Stimulated activated CD4-positive, alpha-beta T cell treated with anti-CD3 and anti-CD28 coated beads, TNF-alpha, amount 100 ng/mL, for 1 hour (primary cell): ENCODE data around the gene TBX6.

Experiments
- DNase-seq, 3 donors: peaks; one replicate each; pipeline ENCODE4 v3.0.0-alpha.2; 2020; ENCODE audit warnings: low read depth in 3 of 3, low spot score in 1 of 3

TBX6 gene

DNA sequence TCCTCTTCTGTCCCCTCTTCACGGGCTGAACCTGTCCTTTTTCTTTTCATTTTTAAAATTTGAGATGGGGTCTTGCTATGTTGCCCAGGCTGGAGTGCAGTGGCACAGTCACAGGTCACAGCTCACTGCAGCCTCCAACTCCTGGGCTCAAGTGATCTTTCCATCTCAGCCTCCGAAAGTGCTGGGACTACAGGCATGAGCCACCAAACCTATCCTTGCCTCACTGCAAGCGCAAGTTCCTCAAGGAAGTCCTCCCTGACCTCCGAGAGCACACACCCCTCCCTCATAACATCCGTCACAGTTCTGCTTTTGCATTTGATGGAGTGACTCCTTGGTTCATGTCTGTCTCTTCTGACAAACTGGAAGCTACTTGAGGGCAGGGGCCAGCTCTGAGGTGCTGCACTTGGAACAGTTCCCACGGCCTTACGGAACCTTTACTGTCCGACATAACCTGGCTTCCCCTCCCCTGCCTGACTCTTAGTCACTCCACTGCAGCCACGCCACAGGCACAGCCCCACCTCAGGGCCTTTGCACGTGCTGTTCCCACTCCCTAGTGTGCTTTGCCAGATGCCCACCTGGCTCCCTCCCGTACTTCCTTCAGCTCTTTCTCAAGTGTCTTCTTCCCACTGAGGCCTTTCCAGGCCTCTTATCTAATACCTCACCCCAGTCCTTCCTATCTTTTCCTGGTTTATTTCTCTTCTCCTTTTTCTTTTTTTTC lies 4.4 kb downstream of the TBX6 start:
- DNase-seq, result no peak

DNA sequence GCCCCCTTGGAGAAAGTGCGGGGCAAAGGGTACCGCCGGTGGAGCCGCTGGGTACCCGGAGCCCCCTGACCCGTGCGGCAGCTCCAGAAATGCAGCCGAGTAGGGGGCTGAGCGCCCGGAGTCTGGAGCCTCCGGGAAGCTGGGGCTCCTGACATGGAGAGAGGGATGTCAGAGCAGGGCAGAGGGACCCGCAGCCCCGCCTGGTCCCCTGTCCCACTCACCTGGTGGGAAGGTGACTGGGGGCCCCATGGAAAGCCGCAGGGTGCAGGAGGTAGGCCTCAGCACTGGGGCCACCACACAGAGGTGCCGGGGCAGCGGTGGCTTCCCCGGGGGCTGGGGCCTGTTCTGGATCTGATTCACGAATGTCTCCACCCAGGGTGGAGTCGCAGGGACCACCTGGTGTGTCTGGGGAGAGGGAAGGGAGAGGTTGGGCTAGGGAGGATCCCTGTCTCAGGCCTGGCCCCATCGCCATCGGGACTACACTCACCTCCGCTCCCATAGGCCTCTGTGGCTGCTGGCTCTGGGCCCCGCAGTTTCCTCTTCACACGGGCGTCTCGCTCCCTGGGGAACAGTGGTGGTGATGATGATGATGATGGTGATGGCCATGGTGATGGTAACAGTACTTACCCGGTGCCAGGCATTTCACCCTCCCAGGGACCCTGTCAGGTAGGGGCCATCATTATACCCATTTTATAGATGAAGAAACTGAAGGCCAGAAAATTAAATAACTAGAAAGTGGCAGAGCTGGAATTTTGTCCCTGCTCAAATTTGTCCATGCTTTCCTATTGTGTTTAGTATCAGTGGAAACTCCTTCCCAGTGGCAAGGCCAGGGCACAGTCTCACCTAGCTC lies 5.2 kb downstream of the TBX6 start:
- DNase-seq, result no peak

DNA sequence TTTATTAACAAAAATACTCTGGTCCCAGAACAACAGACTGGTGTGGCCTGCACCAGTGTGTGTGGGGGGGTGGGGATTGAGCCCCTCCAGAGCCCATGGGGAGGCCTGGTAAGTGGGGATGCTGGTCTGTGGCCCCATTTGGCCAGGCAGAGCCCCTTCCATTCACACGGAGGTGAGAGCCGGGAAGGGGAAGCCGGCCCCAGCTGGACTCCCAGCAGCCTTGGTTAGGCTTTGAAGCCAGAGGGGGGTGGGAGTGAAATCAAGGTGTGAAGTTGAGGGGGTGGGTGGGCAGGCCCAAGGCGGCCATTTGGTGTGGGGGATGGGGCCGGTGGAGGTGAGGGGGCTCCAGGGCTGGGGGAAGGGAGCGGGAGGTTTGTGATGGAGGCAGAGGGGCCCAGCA lies 5.9 kb downstream of the TBX6 start:
- no peak for DNase-seq

DNA sequence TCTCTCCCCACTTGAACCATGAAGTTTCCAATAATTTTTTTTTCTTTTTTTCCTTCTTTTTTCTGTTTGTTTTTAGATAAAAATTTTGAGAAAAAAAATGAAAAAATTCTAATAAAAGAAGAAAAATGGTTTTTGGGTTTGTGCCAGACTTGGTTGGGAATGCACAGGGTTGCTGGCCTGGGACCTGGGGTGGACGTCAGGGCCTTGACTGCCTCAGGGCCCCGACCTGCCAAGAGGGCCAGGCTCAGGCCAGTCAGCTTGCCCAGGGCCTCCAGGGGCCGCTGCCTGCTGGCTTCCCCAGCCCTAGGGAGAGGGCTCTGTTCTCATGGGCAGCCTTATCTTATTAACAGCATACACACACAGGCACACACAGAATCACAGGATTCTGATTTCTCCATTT lies 6.5 kb downstream of the TBX6 start:
- DNase-seq, result no peak

DNA sequence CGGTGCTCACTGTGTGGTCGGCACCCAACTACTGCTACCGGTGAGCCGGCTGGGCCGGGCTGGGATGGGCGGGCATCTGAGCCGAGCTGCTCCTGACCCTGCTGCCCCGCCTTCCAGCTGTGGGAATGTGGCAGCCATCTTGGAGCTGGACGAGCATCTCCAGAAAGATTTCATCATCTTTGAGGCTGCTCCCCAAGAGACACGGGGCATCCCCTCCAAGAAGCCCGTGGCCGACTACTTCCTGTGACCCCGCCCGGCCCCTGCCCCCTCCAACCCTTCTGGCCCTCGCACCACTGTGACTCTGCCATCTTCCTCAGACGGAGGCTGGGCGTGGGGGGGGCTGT lies 6.9 kb downstream of the TBX6 start:
- no peak for DNase-seq

DNA sequence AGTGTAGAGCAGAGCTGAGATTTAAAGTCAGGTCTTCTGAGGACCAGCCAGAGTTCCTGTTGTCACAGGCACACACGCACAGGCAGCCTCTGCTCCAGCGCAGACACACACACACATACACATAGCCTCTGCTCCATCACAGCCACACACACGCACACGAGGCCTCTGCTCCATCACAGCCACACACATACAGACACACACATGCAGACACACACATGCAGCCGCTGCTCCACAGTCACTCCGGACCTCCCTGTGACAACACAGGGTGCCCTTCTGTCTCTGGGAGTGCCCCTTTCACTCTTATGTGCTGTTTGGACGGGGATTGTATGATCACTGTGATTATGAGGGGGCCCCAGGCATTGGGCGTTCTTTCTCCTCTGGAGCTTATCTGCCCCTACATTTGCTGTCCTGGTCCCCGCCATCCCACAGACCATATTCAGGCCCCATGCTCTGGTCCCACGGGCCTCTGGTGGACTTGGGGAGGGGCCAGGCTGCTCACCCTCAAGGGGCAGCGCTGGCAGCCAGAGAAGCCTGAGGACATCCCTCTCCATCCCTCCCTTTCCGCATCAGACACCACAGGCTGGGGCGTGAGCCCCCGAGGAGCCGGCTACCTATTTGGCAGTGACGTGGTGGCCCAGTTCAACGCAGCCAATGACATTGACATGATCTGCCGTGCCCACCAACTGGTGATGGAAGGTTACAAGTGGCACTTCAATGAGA lies 7.5 kb downstream of the TBX6 start:
- DNase-seq, result no peak

DNA sequence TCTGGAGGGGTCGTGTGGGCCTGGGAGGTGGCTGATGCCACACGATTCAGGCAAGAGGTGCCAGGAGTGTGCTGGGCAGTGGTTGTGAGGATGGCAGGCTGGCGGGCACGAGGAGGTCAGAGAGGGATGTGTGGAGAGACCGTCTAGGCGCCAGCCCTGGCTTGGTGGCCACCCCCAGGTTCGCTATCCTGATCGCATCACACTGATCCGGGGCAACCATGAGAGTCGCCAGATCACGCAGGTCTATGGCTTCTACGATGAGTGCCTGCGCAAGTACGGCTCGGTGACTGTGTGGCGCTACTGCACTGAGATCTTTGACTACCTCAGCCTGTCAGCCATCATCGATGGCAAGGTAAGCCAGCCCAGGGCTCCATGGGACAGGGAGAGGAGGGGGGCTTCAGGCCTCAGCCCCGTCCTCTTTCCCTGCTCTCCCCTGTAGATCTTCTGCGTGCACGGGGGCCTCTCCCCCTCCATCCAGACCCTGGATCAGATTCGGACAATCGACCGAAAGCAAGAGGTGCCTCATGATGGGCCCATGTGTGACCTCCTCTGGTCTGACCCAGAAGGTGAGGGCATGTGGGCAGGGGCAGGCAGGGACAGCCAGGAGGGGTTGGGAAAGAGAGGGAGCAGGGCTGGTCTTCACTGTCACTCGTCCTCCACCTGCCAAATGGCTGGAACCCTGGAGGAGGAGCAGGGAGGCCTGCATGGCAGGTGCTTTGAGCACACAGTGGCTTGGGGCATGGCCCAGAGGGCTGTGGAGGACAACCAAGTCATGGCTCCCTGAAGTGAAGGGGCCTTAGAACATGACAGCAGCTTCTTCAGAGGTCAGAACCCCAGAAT lies 8.3 kb downstream of the TBX6 start:
- no peak for DNase-seq

DNA sequence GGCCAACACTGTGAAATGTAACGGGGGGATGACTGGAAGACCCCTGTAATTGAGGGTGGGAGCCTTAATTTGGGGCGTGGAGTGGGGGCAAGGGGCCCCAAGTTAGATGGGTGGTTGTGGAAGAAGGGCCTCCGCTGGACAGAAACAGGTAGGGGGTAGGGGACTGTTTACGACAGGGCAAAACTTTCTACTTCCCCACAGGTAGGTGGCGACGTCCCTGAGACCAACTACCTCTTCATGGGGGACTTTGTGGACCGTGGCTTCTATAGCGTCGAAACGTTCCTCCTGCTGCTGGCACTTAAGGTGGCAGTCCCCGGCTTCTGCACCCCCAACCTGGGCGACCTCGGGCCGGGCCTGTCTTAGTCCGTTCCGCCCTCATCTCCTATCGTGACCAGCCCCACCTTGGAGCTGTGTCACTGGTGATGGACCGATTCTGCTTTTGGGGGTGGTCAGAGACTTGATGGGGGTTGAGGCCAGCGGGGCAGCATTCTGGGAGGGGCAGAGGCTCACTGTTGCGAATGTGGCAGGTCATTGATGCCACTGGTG lies 9.1 kb downstream of the TBX6 start:
- no peak for DNase-seq

DNA sequence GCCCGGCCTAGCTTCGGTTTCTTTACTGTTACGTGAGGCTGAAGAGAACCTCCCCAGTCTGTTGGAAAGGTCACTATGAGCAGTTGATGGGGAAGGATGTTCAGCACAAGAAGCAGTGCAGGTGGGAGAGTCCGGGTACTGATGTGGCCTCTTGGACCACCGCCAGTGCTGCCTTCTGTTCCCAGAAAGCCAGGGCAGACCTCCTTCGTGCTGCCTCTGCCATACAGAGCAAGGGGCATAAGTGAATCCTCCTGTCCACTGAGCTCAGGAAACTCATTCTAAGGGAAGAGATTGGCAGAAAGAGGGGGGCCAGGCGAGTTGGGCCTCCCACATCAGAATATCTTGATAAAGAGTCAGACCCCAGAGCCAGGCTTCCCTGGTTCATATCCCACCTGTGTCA lies 12.2 kb downstream of the TBX6 start:
- DNase-seq, result no peak

DNA sequence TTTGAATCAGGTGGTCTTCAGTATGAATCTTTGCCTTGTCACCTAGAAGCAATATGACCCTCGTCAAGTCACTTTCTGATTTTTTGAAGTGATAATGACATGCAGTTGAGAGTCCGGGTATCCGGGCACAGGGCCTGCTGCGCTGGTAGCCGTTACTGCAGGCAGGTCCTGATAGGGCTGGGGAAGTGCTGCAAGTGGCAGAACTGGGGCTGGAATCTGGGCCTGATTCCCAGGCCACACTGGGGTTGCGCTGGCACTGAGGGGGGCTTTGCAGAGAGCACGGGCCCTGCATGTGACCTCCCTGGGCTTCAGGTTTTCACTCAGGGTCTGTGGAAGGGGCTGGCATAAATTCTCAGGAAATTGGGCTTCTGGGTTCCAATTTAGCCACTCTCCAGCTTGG lies 13.0 kb downstream of the TBX6 start:
- DNase-seq, result no peak

DNA sequence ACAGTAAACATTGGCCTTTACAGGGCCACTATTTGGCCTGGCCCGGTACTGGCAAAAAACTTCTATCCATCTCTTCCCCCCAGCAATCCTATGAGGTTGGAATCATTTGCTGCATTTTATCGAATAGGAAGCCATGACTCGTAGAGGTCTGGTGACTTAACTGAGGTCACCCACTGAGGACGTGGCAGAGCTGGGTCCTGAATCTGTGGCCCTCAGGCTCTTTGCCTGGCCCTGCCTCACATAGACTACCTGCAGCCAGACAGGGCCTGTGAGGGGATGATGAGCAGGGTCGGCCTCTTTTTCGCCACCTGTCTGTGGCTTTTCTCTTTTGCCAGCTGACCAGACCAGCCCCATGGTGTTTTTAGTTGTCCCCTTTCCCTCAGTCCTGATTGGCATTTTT lies 14.1 kb downstream of the TBX6 start:
- DNase-seq, result no peak

DNA sequence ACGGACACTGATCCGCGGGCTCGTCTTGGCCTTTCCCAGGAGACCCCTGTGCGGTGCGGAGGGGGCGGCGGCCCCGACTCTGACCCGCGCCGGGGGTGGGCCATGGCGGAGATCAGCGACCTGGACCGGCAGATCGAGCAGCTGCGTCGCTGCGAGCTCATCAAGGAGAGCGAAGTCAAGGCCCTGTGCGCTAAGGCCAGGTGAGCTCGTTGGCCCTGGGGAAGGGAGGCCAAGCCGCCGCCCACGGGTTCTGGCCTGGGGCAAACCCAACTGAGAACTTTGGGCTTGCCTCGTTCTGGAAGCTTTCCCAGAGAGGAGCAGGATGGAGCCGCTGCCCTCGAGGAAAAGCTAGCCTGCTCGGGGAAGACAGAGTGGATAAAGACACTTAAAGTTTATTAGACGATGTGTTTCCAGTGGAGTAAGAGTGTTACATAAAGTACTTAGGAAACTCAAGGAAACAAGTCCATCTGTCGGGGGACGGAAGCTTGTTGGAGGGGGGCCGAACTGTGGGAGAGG lies 15.4 kb downstream of the TBX6 start:
- no peak for DNase-seq

DNA sequence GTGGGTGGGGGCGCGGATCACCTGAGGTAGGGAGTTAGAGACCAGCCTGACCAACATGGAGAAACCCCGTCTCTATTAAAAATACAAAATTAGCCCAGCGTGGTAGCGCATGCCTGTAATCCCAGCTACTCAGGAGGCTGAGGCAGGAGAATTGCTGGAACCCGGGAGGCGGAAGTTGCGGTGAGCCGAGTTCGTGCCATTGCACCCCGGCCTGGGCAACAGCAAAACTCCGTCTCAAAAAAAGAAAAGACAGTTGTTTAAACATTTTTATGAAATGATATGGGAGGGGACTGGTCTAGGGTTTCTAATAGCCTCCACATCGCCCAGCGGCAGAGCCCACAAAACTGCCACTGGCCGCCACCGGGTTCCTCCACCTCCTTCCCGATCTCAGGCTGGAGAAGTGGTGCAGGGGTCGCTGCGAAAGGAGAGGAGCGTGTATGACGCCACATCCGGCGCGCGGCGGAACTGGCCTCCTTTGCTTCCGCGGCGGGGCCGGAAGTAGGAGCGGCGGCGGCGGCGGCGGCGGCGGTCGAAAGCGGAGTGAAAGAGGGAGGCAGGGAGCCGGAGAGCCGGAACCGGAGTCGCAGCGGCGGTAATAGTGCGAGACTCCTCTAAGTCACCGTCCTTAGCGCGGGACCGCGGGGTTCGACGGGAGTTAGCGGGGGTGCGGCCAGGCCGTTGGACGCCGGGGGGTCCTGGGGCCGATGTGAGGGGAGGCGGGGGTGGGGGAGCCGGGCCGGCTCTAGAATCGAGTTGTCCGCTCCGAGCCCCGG lies 16.0 kb downstream of the TBX6 start, which contains the start of gene PPP4C:
TSS of gene PPP4C (plus strand) at position 492 of the 773 bp plus-strand sequence. CDS start 384 bp downstream, outside the sequence.
- DNase-seq, result peak; percentile 51 to 83 (median 73)

DNA sequence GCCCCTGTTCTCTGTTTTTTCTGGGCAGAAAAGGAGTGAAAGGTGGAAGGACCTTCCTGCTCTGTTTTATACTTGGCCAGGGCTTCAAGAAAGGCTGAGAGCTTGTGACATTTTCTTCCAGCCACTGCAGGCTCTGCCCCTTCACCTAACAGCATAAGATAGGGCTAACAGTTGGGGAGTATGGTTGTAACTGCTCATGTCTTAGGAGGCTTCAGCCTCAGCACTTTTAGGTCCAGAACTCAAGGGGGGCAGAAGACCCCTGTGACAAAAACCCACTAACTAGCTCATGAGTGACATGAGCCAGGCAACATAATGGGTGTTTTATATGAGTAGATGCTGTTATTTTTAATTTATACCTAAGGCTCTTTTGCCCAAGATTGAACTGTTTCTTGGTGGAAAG lies 21.2 kb downstream of the TBX6 start:
- no peak for DNase-seq

DNA sequence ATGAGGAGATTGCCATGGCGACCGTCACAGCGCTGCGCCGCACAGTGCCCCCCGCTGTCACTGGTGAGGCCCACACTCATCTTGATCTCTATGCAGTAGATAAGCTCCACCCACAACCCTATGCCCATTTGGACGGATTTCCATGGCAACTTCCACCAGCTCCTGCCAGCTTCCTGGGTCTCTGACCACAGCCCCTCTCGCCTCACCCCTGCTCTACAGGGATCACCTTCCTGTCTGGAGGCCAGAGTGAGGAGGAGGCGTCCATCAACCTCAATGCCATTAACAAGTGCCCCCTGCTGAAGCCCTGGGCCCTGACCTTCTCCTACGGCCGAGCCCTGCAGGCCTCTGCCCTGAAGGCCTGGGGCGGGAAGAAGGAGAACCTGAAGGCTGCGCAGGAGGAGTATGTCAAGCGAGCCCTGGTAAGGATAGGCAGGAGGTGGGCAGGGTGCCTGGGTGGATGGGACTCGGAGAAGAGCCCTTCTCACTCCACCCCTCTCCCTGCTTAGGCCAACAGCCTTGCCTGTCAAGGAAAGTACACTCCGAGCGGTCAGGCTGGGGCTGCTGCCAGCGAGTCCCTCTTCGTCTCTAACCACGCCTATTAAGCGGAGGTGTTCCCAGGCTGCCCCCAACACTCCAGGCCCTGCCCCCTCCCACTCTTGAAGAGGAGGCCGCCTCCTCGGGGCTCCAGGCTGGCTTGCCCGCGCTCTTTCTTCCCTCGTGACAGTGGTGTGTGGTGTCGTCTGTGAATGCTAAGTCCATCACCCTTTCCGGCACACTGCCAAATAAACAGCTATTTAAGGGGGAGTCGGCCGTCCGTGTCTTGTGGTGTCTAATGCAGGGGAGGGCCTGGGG lies 21.9 kb downstream of the TBX6 start:
- DNase-seq, result no peak

DNA sequence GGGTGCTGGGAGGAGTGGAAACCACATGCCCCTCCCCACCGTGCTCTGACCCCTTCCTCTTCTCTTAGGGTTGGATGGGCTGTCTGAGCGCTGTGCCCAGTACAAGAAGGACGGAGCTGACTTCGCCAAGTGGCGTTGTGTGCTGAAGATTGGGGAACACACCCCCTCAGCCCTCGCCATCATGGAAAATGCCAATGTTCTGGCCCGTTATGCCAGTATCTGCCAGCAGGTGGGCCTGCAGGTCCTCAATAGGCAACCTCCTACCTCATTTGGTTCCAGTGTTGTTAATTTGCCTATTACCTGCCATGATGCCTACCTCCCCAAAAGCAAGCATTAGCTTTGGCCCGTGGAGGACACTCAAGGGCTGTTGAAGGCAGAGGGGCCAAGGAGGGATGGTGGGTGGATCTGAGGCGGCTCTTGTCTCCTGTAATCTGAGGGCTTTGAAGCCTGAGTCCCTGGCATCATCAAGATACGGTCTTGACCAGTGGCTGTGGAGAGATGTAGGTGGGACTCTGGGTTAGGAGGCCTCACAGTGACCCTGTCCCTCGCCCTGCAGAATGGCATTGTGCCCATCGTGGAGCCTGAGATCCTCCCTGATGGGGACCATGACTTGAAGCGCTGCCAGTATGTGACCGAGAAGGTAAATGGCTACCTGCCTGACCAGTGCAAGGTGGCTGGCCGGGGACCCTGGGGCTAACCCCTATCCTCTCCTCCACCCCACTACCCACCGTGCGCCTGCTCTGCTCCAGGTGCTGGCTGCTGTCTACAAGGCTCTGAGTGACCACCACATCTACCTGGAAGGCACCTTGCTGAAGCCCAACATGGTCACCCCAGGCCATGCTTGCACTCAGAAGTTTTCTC lies 22.7 kb downstream of the TBX6 start:
- DNase-seq, result peak in 1 of 3 donors; percentile 39

DNA sequence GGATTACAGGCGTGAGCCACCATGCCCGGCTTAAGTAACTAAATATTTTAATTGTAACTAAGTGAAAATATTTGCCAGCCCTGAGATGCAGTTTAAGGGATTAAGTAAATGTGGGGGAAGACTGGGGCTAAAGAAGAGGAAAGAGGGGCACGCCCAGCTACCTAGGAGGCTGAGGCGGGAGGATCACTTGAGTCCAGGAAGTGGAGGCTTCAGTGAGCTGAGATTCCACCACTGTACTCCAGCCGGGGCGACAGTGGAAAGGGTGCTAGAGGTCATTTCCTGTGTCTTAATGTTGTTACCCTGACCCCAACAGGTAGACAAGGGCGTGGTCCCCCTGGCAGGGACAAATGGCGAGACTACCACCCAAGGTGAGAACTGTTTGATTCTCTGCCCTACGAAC lies 23.4 kb downstream of the TBX6 start:
- DNase-seq, result no peak

DNA sequence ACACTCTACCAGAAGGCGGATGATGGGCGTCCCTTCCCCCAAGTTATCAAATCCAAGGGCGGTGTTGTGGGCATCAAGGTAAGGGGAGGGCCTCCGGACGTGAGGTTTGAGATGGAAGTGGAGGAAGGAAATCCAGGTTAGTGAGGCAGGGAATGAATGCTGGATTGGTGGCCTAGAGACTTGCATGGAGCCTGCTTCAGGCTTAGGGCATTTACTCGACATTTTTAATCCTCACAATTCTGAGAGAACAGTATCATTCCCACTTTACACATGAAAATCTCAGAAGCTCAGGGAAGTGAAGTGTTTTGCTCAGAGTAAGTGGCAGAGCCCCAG lies 24.2 kb downstream of the TBX6 start:
- no peak for DNase-seq
